Endothelial cell of coronary artery (primary cell): ENCODE measurements around the gene SLC43A3. TPM values are rescaled to one million over a fixed set of nuclear protein-coding genes. Genes with fewer than 3 reads are reported as not detected.

Source experiments
- total RNA-seq: library from RNA; depleted of rRNA; stranded (reverse); fragments of >200 nt; gene quantifications from 2 replicates; pipeline ENCODE4 v1.2.3, GENCODE V29; 2014

Gene SLC43A3
- 30.2 and 32.1 TPM in 2 replicates for total RNA-seq

DNA sequence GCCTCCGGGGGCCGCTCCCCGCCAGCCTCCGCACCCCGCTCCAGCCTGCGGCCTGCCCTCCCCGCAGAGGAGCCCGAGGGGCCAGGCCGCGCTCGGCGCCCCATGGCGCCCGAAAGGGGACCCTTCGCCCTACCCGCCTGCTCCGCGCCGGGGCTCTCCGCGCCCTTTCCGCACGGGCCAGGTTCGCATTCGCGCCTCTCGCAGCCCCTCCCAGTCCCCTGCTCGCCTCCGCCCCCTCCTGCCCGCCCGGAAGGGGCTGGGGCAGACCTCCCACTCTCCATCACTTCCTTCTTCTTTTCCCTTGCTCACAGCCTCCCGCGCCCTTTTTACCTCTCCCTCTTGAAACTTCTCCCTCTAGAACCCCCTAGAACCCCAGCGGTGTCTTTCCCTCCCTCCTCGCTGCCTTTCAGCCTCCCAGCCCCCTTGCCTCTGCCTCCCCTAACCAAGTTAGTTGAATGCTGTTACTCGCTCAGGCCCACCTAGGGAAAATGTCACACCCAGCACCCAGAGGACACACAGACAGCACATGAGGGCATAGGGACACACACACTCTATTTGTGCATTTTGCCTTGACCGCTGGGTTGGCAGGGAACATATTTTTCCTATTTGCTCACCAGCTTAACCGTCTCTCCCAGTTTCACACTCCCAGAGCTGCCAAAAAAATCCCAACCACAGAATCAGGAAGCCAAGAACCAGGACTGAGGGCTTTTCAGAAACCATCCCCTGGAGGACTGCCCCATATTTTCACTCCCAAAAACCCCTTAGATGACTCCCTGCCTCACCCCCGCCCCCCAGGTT, at the start of gene SLC43A3:
TSS of gene SLC43A3 (minus strand) at position 193 of the 798 bp plus-strand sequence. CDS start 949 bp downstream, outside the sequence.

DNA sequence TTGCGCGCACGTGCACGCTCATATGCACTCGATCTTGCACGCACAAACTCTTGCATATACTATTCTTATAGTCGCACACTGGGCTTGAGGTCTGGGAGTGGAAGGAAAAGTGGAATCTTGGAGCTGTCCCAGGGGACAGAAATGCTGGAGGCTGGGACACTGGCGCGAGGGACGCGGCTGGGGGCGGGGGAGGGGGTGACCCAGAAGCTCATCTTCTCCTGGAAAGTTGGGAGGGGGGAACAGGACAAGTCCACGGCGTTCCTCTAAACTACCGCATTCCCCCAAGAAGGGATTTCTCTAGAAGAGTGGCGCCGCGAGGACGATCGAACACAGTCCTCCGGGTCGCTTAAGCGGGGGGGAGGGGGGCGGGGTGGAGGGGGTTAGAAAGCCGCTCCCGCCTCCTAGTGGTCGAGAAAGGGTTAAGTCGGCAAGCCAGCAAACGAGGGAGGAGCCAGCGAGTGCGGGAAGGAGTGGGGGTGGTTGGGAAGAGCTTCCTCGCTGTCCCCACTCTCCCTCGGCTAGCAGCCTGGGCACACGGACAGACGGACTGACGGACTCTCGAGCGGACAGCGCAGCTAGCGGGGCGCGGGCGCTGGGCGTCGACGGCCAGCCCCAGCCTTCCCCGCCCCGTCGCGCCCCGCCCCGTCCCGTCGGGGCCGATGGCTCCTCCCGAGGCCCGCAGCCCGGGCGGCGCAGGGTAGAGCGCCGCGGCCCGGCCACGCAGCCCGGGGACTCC, 33.3 kb upstream of the SLC43A3 start, which contains the start of gene RTN4RL2:
TSS of gene RTN4RL2 (plus strand) at position 507 of the 736 bp plus-strand sequence. CDS start 338 bp downstream, outside the sequence.

DNA sequence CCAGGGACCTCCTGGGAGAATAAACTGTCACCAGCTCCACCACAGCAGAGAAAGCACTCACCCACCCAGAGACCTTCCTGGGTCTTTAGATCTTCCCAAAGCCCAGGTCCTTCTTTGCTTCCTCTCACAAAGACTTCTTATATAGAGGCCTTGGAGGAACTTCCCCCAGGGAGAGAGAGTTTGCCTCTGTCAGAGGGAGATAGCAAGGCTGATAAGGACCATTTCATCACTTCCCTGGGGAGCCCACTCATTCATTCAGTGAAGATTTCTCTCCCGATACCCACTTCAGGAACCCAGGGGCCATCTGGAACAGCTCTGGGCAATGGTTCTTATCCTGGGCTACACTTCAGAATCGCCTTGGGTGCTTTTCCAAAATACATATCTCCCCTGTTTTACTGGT, 36.4 kb downstream of the SLC43A3 start, which contains the start of gene PRG2:
TSS of gene PRG2 (minus strand) at position 116 of the 400 bp plus-strand sequence. CDS start 706 bp downstream, outside the sequence.

DNA sequence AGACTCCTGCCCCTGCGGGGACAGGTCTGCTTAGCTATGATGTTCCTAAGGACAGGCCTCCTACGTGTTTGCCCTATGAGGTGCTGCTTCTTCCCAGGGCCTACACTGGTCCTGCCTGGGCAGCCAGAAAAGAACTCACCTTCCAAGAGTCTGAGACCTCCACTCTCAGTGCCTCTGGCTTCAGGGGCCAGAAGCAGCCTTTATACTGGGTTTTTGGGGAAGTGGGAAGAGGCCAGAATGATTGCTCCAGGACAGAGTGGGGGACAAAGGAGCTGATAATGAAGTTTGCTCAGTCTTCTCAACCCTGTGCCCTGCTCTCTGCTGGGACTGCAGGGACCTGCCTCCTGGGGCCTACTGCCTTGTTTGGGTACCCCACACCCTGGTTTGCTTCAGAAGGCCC, 45.9 kb downstream of the SLC43A3 start, which contains the start of gene PRG3:
TSS of gene PRG3 (minus strand) at position 176 of the 400 bp plus-strand sequence. CDS start 442 bp downstream, outside the sequence.

Other genes starting within 250 kb of the SLC43A3 start
- gene LRRC55, start 245.2 kb downstream of the SLC43A3 start, total RNA-seq = not detected in 2 replicates
- gene APLNR, start 189.9 kb downstream of the SLC43A3 start, total RNA-seq = under 0.01 TPM in 2 replicates
- 68.3 and 78.1 TPM in 2 replicates for gene TNKS1BP1, start 102.2 kb downstream of the SLC43A3 start, total RNA-seq
- 95.3 and 97.3 TPM in 2 replicates for gene SSRP1, start 91.2 kb downstream of the SLC43A3 start, total RNA-seq
- gene P2RX3, start 88.8 kb downstream of the SLC43A3 start, total RNA-seq = not detected in 2 replicates
- not detected in 2 replicates for gene PRG3, start 46.0 kb downstream of the SLC43A3 start, total RNA-seq
- 0.27 TPM in 1 of 2 replicates, not detected in the other for gene PRG2, start 36.5 kb downstream of the SLC43A3 start, total RNA-seq
- under 0.01 TPM in 1 of 2 replicates, not detected in the other for gene RTN4RL2, start 33.4 kb upstream of the SLC43A3 start, total RNA-seq
- gene SLC43A1, start 88.6 kb upstream of the SLC43A3 start, total RNA-seq = 10.6 and 11.7 TPM in 2 replicates
- 37.5 and 109 TPM in 2 replicates for gene TIMM10, start 103.6 kb upstream of the SLC43A3 start, total RNA-seq
- not detected in 2 replicates for gene SMTNL1, start 110.5 kb upstream of the SLC43A3 start, total RNA-seq
- gene UBE2L6, start 140.6 kb upstream of the SLC43A3 start, total RNA-seq = 17.4 and 40.3 TPM in 2 replicates
- 0.09 and 0.56 TPM in 2 replicates for gene SERPING1, start 170.6 kb upstream of the SLC43A3 start, total RNA-seq
- gene YPEL4, start 222.8 kb upstream of the SLC43A3 start, total RNA-seq = 0.18 and 0.28 TPM in 2 replicates
- gene CLP1, start 230.6 kb upstream of the SLC43A3 start, total RNA-seq = 21.7 and 22.6 TPM in 2 replicates
- gene ZDHHC5, start 241.0 kb upstream of the SLC43A3 start, total RNA-seq = 31.5 and 37.3 TPM in 2 replicates